H1 (cell line): ENCODE data around the gene DVL2. TPM values are rescaled to one million over a fixed set of nuclear protein-coding genes. Genes with fewer than 3 reads are reported as not detected.

Source experiments
- CTCF ChIA-PET: fragments of 300-600 bp; sonication (Branson Sonifier 250); formaldehyde crosslinking; loops from one replicate; lab custom pipeline; 2021; ENCODE audit not compliant: partially characterized antibody; lab: Charles Lee
- POLR2A ChIA-PET: fragments of 300-600 bp; sonication (Branson Sonifier 250); formaldehyde crosslinking; loops from one replicate; lab custom pipeline; 2021; ENCODE audit warnings: inconsistent platforms; ENCODE audit not compliant: partially characterized antibody; lab: Charles Lee
- DNase-seq, 2 experiments: peaks; one replicate each; pipeline versions ENCODE4 v3.0.0 to v3.0.0-alpha.2; 2010 to 2022; ENCODE audit warnings: low spot score in 2 of 2, low read depth in 1 of 2, mixed read lengths in 1 of 2
- FAIRE-seq: peaks from 2 replicates; lab custom pipeline; 2011; peaks lifted over from hg19 to GRCh38; lab: Jason Lieb, UNC
- H2AFZ ChIP-seq: 2 replicates; pipeline ENCODE4 v1.8.1; 2012; ENCODE audit warnings: low read length, inconsistent platforms
- H2AK5ac ChIP-seq: 2 replicates; pipeline ENCODE4 v1.6.1; 2013; ENCODE audit warnings: low read depth, low read length
- H2BK120ac ChIP-seq: replicated peaks from 2 replicates; pipeline ENCODE3; 2013; ENCODE audit warnings: low read depth, low read length, inconsistent platforms
- H2BK12ac ChIP-seq: 2 replicates; pipeline ENCODE4 v1.6.1; 2013; ENCODE audit warnings: low read depth, low read length
- H2BK15ac ChIP-seq: 2 replicates; pipeline ENCODE4 v1.6.1; 2013; ENCODE audit warnings: low read length
- H2BK20ac ChIP-seq: 2 replicates; pipeline ENCODE4 v1.6.1; 2013; ENCODE audit warnings: low read length
- H2BK5ac ChIP-seq: 2 replicates; pipeline ENCODE4 v1.6.1; 2013; ENCODE audit warnings: low read depth, low read length
- H3K14ac ChIP-seq: 2 replicates; pipeline ENCODE4 v1.6.1; 2013; ENCODE audit warnings: inconsistent platforms; ENCODE audit not compliant: insufficient read length
- H3K18ac ChIP-seq: 2 replicates; pipeline ENCODE4 v1.6.1; 2013; ENCODE audit warnings: low read length; ENCODE audit errors: extremely low read depth
- H3K23ac ChIP-seq: 2 replicates; pipeline ENCODE4 v1.6.1; 2013; ENCODE audit warnings: inconsistent platforms; ENCODE audit not compliant: insufficient read length
- H3K23me2 ChIP-seq: 2 replicates; pipeline ENCODE4 v1.6.1; 2013; ENCODE audit warnings: low read depth, low read length
- H3K27ac ChIP-seq: 2 replicates; pipeline ENCODE4 v1.6.1; 2011; ENCODE audit warnings: low read depth, low read length, inconsistent platforms
- H3K27me3 ChIP-seq, 4 experiments: replicated peaks in 1 of 4; 1 replicate in 1 of 4; 2 replicates in 3 of 4; pipeline versions ENCODE4 v1.6.1 to v1.8.1; 2011 to 2013; ENCODE audit warnings: low read length in 3 of 4, mild to moderate bottlenecking in 3 of 4, inconsistent platforms in 2 of 4, mixed read lengths in 2 of 4, moderate library complexity in 1 of 4; ENCODE audit not compliant: control insufficient read depth in 3 of 4, insufficient read depth in 3 of 4; ENCODE audit errors: extremely low read depth in 1 of 4
- H3K36me3 ChIP-seq, 4 experiments: 2 replicates each; pipeline versions ENCODE4 v1.6.1 to v1.8.1; 2011 to 2013; ENCODE audit warnings: mild to moderate bottlenecking in 4 of 4, low read length in 3 of 4, moderate library complexity in 2 of 4, control low read depth in 1 of 4, inconsistent platforms in 1 of 4; ENCODE audit not compliant: insufficient read depth in 4 of 4, control insufficient read depth in 2 of 4
- H3K4ac ChIP-seq: replicated peaks from 2 replicates; pipeline ENCODE3; 2013; ENCODE audit warnings: low read length, low read depth, mixed read lengths, inconsistent platforms; ENCODE audit not compliant: insufficient read length
- H3K4me1 ChIP-seq, 4 experiments: replicated peaks in 1 of 4; 1 replicate in 1 of 4; 2 replicates in 3 of 4; pipeline versions ENCODE4 v1.6.1 to v1.8.1; 2011 to 2013; ENCODE audit warnings: low read length in 3 of 4, inconsistent platforms in 2 of 4, mixed read lengths in 1 of 4; ENCODE audit not compliant: insufficient read depth in 4 of 4, control insufficient read depth in 3 of 4
- H3K4me2 ChIP-seq, 2 experiments: 2 replicates each; pipeline versions ENCODE4 v1.6.1 to v1.8.1; 2011 to 2013; ENCODE audit warnings: low read depth in 2 of 2, low read length in 2 of 2, control low read depth in 1 of 2, inconsistent platforms in 1 of 2, mild to moderate bottlenecking in 1 of 2; ENCODE audit not compliant: insufficient read depth in 1 of 2
- H3K4me3 ChIP-seq, 4 experiments: fragments of 200-600, 300-600 bp in 1 of 4; sonication (generic), shearing (Covaris generic), sonication (Bioruptor Twin) in 1 of 4; 2 replicates each; pipeline versions ENCODE4 v1.5.1 to v1.8.1; 2011 to 2016; ENCODE audit warnings: low read length in 4 of 4, low read depth in 3 of 4, control low read depth in 2 of 4, inconsistent platforms in 2 of 4, mild to moderate bottlenecking in 2 of 4, mixed read lengths in 1 of 4, moderate library complexity in 1 of 4; ENCODE audit not compliant: insufficient read depth in 2 of 4; ENCODE audit errors: extremely low read depth in 1 of 4
- H3K56ac ChIP-seq: replicated peaks from 2 replicates; pipeline ENCODE3; 2013; ENCODE audit warnings: low read depth, mild to moderate bottlenecking, mixed read lengths, low read length, inconsistent platforms; ENCODE audit not compliant: insufficient read length
- H3K79me1 ChIP-seq: 2 replicates; pipeline ENCODE4 v1.6.1; 2013; ENCODE audit warnings: low read depth, low read length, control low read depth
- H3K79me2 ChIP-seq, 2 experiments: 2 replicates each; pipeline versions ENCODE4 v1.6.1 to v1.8.1; 2012 to 2013; ENCODE audit warnings: low read length in 2 of 2, mild to moderate bottlenecking in 2 of 2, inconsistent platforms in 1 of 2; ENCODE audit not compliant: insufficient read depth in 2 of 2, control insufficient read depth in 1 of 2
- H3K9ac ChIP-seq, 4 experiments: replicated peaks in 1 of 4; 1 replicate in 1 of 4; 2 replicates in 3 of 4; pipeline versions ENCODE4 v1.6.1 to v1.8.1; 2011 to 2013; ENCODE audit warnings: low read depth in 3 of 4, low read length in 3 of 4, control low read depth in 2 of 4, mild to moderate bottlenecking in 2 of 4, moderate library complexity in 2 of 4, inconsistent platforms in 1 of 4; ENCODE audit errors: extremely low read depth in 1 of 4
- H3K9me3 ChIP-seq, 2 experiments: 2 replicates each; pipeline versions ENCODE4 v1.6.1 to v1.8.1; 2012 to 2013; ENCODE audit warnings: mild to moderate bottlenecking in 2 of 2, moderate library complexity in 2 of 2, control low read depth in 1 of 2, inconsistent platforms in 1 of 2, low read depth in 1 of 2, low read length in 1 of 2, mixed read lengths in 1 of 2; ENCODE audit not compliant: insufficient read depth in 2 of 2
- H4K20me1 ChIP-seq, 2 experiments: replicated peaks in 1 of 2; 2 replicates each; pipeline versions ENCODE3 to v1.8.1; 2011 to 2013; ENCODE audit warnings: inconsistent platforms in 2 of 2, low read length in 2 of 2, mild to moderate bottlenecking in 1 of 2; ENCODE audit not compliant: insufficient read depth in 2 of 2, control insufficient read depth in 1 of 2
- H4K5ac ChIP-seq: 2 replicates; pipeline ENCODE4 v1.6.1; 2013; ENCODE audit warnings: low read length, low read depth, mixed read lengths, inconsistent platforms; ENCODE audit not compliant: insufficient read length
- H4K8ac ChIP-seq: 2 replicates; pipeline ENCODE4 v1.8.0; 2013; ENCODE audit warnings: mild to moderate bottlenecking, moderate library complexity, low read length, inconsistent platforms; ENCODE audit not compliant: insufficient read depth; ENCODE audit errors: extremely low read depth
- H4K91ac ChIP-seq: replicated peaks from 2 replicates; pipeline ENCODE3; 2013; ENCODE audit warnings: low read length, mixed read lengths, inconsistent platforms; ENCODE audit not compliant: insufficient read length
- KDM1A ChIP-seq: fragments of 200-600, 300-600 bp; sonication (generic); IDR thresholded peaks from 2 replicates; pipeline ENCODE4 v1.7.1; 2016; ENCODE audit warnings: mild to moderate bottlenecking, low read length, borderline replicate concordance
- KDM5A ChIP-seq: fragments of 200-600 bp; IDR thresholded peaks from 2 replicates; pipeline ENCODE4 v1.7.1; 2012; ENCODE audit warnings: mild to moderate bottlenecking, low read length, inconsistent platforms, mixed read lengths
- POLR2A ChIP-seq, 2 experiments: IDR thresholded peaks; 1 replicate in 1 of 2; 2 replicates in 1 of 2; pipeline ENCODE4 v1.6.1; 2011; ENCODE audit warnings: low read depth in 2 of 2, low read length in 2 of 2, mild to moderate bottlenecking in 2 of 2; ENCODE audit errors: control extremely low read depth in 1 of 2
- SIX5 ChIP-seq: IDR thresholded peaks from 2 replicates; pipeline ENCODE4 v1.6.1; 2011; ENCODE audit warnings: mild to moderate bottlenecking, low read depth, low read length
- SP2 ChIP-seq: IDR thresholded peaks from 2 replicates; pipeline ENCODE4 v1.6.1; 2012; ENCODE audit warnings: mild to moderate bottlenecking, low read length, inconsistent platforms
- WGBS, 2 experiments: shearing (Covaris generic) in 1 of 2; methylation state at CpG; one replicate each; pipeline versions ENCODE4 v1.1.6 to v1.1.7; 2013 to 2015; ENCODE audit warnings: low lambda C conversion rate in 2 of 2, mixed read lengths in 2 of 2, inconsistent platforms in 1 of 2, low coverage in 1 of 2, missing lambda C conversion rate in 1 of 2; ENCODE audit not compliant: insufficient replicate concordance in 2 of 2, insufficient coverage in 1 of 2, insufficient read length in 1 of 2; ENCODE audit errors: extremely low coverage in 1 of 2, missing lambda C conversion rate in 1 of 2; 5-methylcytosine and 5-hydroxymethylcytosine counted together
- polyA plus RNA-seq, 7 experiments: library from polyadenylated mRNA; depleted of rRNA in 3 of 7; stranded (reverse) in 5 of 7; unstranded in 2 of 7; fragments of >200 nt in 5 of 7; fragments of 200-250 nt in 2 of 7; gene quantifications; 1 replicate in 5 of 7; 2 replicates in 1 of 7; 4 replicates in 1 of 7; pipeline versions ENCODE4 v1.2.1 to v1.2.3, GENCODE V29; 2011 to 2013; ENCODE audit warnings: missing spikeins in 2 of 7, mixed read lengths in 2 of 7
- total RNA-seq: library from RNA; stranded (reverse); fragmentation: NEBNext Ultra II Directional; extraction: Animal tissue kit (Norgen Biotek cat#: 25700); gene quantifications from 2 replicates; pipeline ENCODE4 v1.2.1, GENCODE V29; 2021
- TF ChIP-seq, protein P1 (sequence below): IDR thresholded peaks from 2 replicates; pipeline ENCODE4 v1.6.1; 2011; ENCODE audit warnings: low read length, improper control_type of control experiment

Gene DVL2
- total and polyA plus RNA-seq, 2 of the 8 experiments (the other 6 are each of a cell fraction or from before 2014, with no cell fraction given), result 19.0 to 59.6 TPM

DNA sequence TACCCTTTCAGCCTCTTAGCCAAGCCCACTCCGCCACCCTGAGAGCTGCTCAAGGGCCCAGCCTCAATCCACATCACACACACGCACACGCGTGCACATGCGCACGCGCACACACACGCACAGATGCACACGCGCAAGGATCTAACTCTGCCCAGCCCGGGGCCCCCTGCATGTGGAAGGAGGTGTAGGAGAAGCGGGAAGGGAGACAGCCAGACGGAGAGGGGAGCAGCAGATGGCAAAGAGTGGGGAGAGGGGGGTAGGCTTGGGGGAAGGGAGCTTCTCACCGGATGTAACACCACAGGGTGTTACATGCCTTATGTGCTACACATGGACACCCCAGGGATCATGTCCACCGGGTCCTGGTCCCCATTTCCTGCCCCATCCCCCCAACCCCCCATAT is 30.0 kb downstream of the DVL2 start:
- H3K9ac ChIP-seq, result peak overlapping the region in 2 of 4 experiments; percentile 13 to 22; a peak in 2 of 7 replicates
- H3K4me3 ChIP-seq, result peak overlapping the region; percentile 11 to 69 (median 38); a peak in 3 of 8 replicates
- peak overlapping the region; percentile 68 for H3K27ac ChIP-seq
- H3K4me2 ChIP-seq, result peak overlapping the region; percentile 64 to 79
- no peaks in the 10 kb centered on the region for H3K9me3 ChIP-seq
- no peak overlapping the region for H3K56ac ChIP-seq
- H4K91ac ChIP-seq, result no peak overlapping the region
- H2BK120ac ChIP-seq, result no peak overlapping the region
- no peak overlapping the region for H3K14ac ChIP-seq
- H3K23me2 ChIP-seq, result peaks cover 18% of the 10 kb centered on the region; the same call in 1 of the 2 replicates
- peaks cover 19 to 30% (median 25%) of the 10 kb centered on the region in 4 experiments for H3K36me3 ChIP-seq
- H3K23ac ChIP-seq, result no peak overlapping the region
- peaks cover 0 to 27% of the 10 kb centered on the region in 2 experiments; a peak in 1 of 4 replicates for H3K79me2 ChIP-seq
- no peak overlapping the region for H2AFZ ChIP-seq
- WGBS, 2 experiments, result 90% methylated on average over 14 of the region's 15 CpGs; no CpG with 5 or more reads in 1 of the 2 experiments
- H4K5ac ChIP-seq, result no peak overlapping the region
- no peak overlapping the region; the same call in 1 of the 2 replicates for H3K18ac ChIP-seq
- H4K8ac ChIP-seq, result peak overlapping the region; percentile 38; the same call in 1 of the 2 replicates
- no peak overlapping the region for H2BK20ac ChIP-seq
- no peaks in the 10 kb centered on the region; a peak in 1 of 7 replicates for H3K27me3 ChIP-seq
- ChIA-PET CTCF (interaction anchor here (0.7 to 0.8 kb wide), 2 partner anchors 26 to 34 kb away, joined by 3 to 4 read pairs; no protein-coding TSS in a partner anchor), POLR2A (interaction anchor here (1.4 to 2.0 kb wide), 2 partner anchors 14 to 58 kb away, joined by 4 to 8 read pairs; partner anchors contain the start of genes CLDN7 and DLG4)
- no peak overlapping the region for H2BK12ac ChIP-seq
- no peak overlapping the region for H3K4ac ChIP-seq
- DNase-seq (no peak), FAIRE-seq (no peak)
- H2BK5ac ChIP-seq, result no peak overlapping the region
- peaks cover 22% of the 10 kb centered on the region; the same call in 1 of the 2 replicates for H3K79me1 ChIP-seq
- no peak overlapping the region for H2BK15ac ChIP-seq
- H2AK5ac ChIP-seq, result no peak overlapping the region
- H3K4me1 ChIP-seq, result peaks cover 5 to 27% (median 23%) of the 10 kb centered on the region in 4 experiments
- peaks cover 3 to 20% of the 10 kb centered on the region in 2 experiments for H4K20me1 ChIP-seq
- TF ChIP-seq KDM5A (no peak), SIX5 (no peak), SP2 (no peak), KDM1A (no peak), POLR2A (IDR thresholded peaks at IDR 0.05; ENCODE audit: control extremely low read depth in 1 of 2, low read depth in 2 of 2, low read length in 2 of 2) (no peak)
- TF ChIP-seq, protein P1, sequence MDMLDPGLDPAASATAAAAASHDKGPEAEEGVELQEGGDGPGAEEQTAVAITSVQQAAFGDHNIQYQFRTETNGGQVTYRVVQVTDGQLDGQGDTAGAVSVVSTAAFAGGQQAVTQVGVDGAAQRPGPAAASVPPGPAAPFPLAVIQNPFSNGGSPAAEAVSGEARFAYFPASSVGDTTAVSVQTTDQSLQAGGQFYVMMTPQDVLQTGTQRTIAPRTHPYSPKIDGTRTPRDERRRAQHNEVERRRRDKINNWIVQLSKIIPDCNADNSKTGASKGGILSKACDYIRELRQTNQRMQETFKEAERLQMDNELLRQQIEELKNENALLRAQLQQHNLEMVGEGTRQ, result no peak
